Measurements from ENCODE around the gene MTA1. TPM values are rescaled to one million over a fixed set of nuclear protein-coding genes. Genes with fewer than 3 reads are reported as not detected.

The MTA1 gene
- total RNA-seq, 1 donor = 52.7 TPM

GRCh38 chr14:105388110-105388951, 31.3 kb upstream of the MTA1 start:
- no peak for TF ChIP-seq CTCF (IDR thresholded peaks at IDR 0.05; ENCODE audit: insufficient read depth, low read depth, low read length)
- no peak overlapping the region for H3K4me3 ChIP-seq (ENCODE audit: low read depth, low read length)
- no peak for DNase-seq (ENCODE audit: low read depth)

GRCh38 chr14:105388976-105389375, 30.7 kb upstream of the MTA1 start:
- TF ChIP-seq CTCF (IDR thresholded peaks at IDR 0.05; ENCODE audit: insufficient read depth, low read depth, low read length) = no peak
- no peak overlapping the region for H3K4me3 ChIP-seq (ENCODE audit: low read depth, low read length)
- no peak for DNase-seq (ENCODE audit: low read depth)

GRCh38 chr14:105389534-105389933, 30.1 kb upstream of the MTA1 start:
- H3K4me3 ChIP-seq (ENCODE audit: low read depth, low read length) = no peak overlapping the region
- DNase-seq (ENCODE audit: low read depth) = no peak
- peak; percentile 13 for TF ChIP-seq CTCF (IDR thresholded peaks at IDR 0.05; ENCODE audit: insufficient read depth, low read depth, low read length)

GRCh38 chr14:105389976-105390848, 29.4 kb upstream of the MTA1 start:
- no peak for TF ChIP-seq CTCF (IDR thresholded peaks at IDR 0.05; ENCODE audit: insufficient read depth, low read depth, low read length)
- no peak for DNase-seq (ENCODE audit: low read depth)
- no peak overlapping the region for H3K4me3 ChIP-seq (ENCODE audit: low read depth, low read length)

GRCh38 chr14:105390849-105391500, 28.7 kb upstream of the MTA1 start:
- TF ChIP-seq CTCF (IDR thresholded peaks at IDR 0.05; ENCODE audit: insufficient read depth, low read depth, low read length) = no peak
- H3K4me3 ChIP-seq (ENCODE audit: low read depth, low read length) = no peak overlapping the region
- DNase-seq (ENCODE audit: low read depth) = no peak

GRCh38 chr14:105391541-105391940, 28.1 kb upstream of the MTA1 start:
- DNase-seq (ENCODE audit: low read depth) = no peak
- H3K4me3 ChIP-seq (ENCODE audit: low read depth, low read length) = no peak overlapping the region
- no peak for TF ChIP-seq CTCF (IDR thresholded peaks at IDR 0.05; ENCODE audit: insufficient read depth, low read depth, low read length)
